Glomerular endothelial cell (primary cell): ENCODE measurements around the gene AK1. TPM values are rescaled to one million over a fixed set of nuclear protein-coding genes. Genes with fewer than 3 reads are reported as not detected.
"Not testable (repeated sequence)": the region's sequence is repeated elsewhere in the genome, so short reads cannot be mapped to it uniquely, and the experiment has no call there.

Experiments
- DNase-seq: peaks from one replicate; pipeline ENCODE4 v3.0.0-alpha.2; 2011; ENCODE audit warnings: low read depth, low spot score; ENCODE audit errors: extremely low read depth
- total RNA-seq: library from RNA; depleted of rRNA; stranded (reverse); fragments of >200 nt; gene quantifications from 2 replicates; pipeline ENCODE4 v1.2.3, GENCODE V29; 2015

AK1 gene
- total RNA-seq, 1 donor from 2014 or later, result 88.4 TPM

DNA sequence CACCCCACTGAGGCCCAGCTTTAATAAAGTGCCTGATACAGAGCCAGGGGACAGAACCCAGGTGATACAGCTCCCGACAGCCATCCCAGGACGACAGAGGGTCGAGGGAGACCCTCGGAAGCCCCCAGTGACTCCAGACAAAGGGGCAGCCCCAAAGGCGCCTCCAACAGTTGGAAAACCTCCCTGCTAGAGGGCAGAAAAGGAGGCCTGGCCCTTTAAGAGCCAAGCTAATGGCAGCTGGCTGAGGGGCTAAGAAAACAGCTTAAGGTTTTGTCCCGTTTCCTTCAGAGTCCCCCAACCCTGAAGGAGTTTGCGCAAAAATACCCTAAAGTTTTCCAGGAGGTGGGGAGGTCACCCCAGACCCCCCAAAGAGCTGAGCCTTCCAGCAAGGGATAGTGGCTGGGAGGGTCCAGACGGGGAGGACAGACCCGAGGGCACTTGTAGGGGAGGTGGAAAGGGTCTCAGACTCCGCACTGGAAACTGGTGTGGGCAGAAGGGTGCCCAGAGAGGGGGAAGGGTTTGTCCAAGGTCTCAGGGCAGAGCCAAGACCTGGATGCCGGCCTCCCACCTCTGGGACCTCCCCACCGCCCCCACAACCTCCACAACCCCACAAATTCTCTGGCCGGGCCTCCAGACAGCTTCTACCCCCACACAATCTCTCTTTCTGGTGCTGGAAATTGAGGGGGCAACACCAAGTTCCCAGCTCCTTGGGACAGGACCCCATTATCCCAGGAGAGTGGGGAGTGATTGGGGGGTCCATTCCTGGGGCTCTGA lies 8.2 kb upstream of the AK1 start:
- DNase-seq, result no peak

DNA sequence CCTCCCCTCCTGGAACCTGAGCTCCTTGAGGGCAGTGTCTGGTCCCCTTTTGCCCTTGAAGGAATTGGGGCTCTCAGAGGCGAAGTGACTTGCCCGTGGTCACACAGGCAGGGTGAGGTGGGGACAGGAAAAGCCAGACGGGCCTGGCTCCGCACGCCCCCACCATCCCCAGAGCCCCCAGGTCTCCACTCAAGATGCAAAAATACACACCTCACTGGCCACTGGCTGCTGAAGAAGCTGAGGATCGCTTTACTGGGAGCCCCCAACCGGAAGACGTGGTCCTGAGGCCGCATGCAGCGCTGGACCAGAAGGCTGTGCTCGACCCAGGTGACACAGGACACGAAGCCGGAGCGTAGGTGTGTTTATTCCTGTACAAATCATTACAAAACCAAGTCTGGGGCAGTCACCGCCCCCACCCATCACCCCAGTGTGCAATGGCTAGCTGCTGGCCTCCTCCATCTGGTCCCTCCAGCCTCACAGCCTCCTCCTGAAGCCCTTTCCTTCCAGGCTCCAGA lies 7.6 kb upstream of the AK1 start:
- no peak for DNase-seq

DNA sequence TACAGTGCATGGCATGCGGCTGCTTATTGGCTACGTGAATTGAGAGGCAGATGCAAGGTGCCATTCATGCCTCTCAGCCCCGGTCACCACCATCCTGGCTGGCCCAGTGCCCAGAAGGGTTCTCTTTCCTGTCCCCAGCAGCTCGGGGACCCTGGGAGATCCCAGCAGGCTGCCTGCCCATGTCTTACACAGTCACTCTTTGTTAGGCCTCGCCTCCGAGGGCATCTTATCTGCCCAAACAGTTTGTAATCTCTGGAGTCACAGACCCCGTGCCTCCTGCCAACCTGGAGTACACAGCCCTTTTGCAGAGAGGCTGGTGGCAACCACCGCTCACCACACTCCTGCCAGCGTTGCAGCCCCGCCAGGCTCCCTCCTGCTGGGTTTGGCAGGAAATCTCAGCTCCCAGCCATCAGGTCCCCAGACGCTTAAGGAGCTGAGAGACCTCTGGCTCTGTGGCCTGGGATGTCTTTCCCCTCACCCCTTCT lies 7.0 kb upstream of the AK1 start:
- DNase-seq, result no peak

DNA sequence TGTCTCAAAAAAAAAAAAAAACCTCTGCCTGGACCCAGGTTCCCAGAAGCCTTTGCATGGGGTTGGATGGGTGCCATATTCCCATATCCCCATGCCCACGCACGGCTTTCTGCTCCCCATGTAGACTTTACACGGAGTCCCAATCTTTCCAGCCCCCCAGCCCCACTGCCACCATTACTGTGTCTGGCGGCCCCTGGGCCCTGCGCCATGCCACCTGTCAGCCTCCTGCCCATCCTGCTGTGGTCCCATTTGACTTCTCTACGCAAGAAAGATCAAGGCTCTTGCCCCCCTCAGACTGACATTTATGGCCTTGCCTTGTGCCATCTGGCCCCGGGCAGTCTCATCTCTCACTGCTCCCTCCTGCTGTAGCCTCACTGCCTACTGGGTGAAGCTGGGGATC lies 6.5 kb upstream of the AK1 start:
- no peak for DNase-seq

DNA sequence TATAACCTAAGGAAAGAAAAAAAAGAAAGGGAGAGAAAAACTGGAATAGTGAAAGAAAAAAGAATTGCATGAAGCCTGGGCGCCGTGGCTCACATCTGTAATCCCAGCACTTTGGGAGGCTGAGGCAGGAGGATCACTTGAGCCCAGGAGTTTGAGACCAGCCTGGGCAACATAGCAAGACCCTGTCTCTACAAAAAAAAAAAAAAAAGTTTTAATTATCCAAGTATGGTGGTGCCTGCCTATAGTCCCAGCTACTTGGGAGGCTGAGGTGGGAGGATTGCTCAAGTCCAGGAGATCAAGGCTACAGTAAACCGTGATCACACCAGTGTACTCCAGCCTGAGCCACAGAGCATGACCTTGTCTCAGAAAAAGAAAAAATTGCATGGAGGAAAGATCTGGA lies 4.2 kb upstream of the AK1 start:
- not testable (repeated sequence) for DNase-seq

DNA sequence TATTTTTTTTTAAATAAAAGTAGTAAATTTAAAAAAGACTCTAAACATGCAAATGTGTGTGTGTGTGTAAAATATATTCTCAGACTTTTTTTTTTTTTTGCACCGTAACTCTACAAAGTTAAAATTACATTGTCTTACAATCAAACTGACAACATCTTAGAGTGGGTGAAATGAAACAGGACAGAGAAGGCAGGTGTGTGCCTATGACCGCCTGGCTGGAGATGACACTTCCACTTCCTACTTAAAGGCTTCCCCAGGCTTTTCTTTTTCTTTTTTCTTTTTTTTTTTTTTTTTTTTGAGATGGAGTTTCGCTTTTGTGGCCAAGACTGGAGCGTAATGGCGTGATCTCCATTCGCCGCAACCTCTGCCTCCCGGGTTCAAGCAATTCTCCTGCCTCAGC lies 2.7 kb upstream of the AK1 start:
- no peak for DNase-seq

DNA sequence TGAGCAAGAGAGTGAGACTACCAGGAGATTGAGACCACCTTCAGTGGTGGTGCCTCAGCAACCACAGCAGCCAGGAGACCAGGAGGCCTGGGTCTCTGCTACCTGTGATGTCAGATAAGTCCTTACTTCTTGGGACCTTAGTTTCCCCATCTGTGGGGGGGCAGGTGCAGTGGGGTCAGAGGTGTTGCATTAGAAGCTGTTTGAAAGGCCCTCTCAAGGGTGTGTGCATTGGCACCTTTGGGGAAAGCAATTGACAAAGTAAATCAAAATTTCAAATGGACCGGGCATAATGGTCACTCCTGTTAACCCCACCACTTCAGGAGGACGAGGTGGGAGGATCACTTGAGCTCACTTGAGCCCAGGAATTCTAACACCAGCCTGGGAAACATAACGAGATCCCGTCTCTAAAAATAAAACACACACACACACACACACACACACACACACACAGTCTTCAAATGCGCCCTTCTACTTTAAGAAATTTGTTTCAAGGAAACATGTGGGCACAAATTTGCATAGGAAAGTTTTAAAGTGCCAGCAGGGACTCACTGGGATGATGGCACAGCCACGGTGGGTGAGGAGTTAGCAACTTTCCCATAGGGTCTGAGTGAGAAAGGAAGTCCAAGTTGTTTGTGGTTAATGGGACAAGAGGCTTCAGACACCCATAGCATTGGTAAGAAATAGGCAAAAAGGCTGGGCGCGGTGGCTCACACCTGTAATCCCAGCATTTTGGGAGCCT lies 1.3 kb upstream of the AK1 start:
- DNase-seq, result no peak

DNA sequence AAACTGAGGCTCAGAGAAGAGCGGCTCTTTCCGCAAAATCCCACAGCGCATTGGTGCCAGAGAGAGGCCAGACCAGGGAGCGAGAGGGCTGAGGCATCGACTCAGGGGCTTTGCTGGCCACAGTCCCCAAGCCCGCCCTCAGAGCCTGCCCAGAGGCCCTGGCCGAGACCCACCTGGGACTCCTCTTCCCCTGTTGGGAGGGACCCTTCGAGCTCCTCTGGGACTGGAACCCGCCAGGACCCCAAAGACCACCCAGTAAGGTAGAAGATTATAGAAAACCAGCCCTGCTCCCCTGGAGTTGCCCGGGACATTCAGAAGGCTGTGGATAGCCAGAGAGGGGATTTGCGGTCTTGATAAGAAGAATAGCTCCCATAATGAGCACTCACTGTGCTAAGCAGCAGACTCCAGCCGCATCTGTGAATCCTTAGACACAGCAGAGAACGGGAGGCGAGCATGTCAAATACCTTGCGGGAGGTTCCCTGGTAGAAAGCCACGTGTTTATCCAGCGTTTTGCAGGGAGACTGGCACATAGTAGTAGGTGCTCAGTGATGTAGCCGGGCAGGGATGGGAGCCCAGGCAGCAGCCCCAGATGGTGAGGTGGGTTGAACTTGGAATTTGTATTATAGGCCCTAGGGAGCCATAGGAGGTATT lies 651 bp upstream of the AK1 start:
- DNase-seq, result no peak

DNA sequence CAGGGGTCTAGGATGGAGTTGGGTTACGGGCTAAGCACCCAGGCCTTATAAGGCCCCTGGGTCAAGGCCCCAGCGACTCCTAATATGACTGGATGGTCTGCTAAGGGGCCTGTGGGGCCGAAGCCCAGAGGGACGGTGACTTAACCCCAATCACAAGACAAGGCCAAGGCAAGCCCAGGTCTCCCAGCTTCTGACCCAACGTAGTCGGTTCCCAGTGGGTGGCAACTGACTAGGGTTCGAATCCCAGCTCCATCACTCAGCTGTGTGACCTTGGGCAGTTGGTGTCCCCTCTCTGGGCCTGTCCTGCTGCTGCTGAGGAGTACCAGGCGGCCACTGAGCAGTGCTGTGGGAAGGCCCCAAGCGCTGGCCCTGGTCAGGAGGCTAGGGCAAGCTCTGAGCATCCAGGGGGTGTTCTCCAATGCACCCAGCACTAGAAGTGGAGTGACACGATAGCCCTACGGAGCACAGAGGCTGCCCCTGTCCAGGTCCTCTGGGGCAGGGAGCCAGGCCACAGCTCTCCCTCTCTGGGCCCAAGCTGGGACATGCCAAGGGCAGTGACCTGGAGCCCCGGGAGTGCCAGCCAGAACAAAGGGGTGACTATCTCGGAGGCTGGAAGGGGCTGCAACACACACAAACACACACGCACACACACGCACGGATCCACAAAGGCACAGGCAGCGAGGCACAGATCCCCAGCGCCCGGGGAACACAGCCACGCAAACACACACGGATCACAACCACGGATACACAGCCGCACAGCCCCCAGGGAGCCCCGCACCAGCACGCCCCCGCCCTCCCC lies 512 bp downstream of the AK1 start:
- no peak for DNase-seq

DNA sequence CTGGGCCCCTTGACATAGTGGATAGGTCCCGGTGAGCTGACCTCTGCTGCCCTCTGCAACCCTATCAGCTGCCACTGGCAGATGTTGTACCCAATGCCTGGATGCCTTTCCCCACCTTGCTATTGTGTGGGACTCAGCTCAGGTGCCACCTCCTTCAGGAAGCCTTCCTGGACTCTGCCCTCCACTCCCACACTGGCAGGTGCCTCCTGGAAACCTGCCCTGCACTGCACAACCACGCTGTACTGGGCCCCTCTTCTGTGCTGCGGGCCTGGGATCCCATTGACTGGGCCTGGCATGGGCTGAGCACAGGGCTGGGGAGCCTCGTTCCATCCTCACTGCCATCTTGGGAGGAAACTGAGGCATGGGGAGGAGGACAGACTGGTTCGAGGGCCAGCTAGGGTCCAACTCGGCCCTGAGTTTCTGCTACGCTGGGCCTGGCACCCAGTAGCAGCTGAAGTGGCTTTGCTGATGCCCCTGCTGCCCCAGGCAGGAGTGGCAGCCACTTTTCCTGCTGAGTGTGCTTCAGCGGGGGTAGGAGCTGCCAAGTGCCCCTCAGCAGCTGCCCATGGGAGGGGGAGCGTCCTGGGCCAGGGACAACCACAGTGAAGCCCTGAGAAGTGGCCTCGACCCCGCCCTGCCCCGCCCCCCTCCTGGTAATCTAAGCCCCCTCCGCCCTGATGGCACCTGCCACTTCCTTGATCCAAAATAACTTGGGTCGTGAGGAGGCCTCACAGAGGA lies 1.3 kb downstream of the AK1 start:
- DNase-seq, result no peak

DNA sequence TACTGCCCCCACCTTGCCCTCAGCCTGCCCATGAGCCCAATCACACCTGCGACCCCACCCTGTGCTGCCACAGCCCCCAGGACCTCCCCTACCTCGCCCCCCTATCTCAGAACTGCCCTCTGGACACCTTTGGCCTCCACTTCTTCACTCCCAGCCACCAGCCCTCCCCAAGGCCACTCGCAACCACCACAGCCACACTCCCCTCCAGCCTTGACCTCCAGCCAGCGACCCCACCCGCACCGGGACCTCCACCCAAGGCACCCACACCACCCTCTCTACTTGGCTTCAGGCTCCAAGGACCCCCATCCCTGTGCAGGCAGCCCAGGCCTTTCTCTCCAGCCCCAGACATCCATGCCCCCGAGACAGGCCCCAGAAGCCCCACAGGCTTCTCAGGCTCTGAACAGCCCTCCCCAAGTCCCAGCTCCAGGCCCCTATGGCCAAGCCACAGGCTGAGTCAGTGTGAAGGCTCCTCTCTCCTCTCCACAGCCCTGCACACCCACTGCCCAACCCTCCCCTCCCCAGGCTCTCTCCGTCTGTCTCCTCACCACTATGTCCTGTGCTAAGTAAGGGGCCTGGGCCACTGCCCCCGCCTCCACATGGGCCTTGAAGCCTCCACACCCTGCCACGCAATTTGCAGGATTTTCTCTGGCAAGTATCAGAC lies 2.0 kb downstream of the AK1 start:
- DNase-seq, result no peak

DNA sequence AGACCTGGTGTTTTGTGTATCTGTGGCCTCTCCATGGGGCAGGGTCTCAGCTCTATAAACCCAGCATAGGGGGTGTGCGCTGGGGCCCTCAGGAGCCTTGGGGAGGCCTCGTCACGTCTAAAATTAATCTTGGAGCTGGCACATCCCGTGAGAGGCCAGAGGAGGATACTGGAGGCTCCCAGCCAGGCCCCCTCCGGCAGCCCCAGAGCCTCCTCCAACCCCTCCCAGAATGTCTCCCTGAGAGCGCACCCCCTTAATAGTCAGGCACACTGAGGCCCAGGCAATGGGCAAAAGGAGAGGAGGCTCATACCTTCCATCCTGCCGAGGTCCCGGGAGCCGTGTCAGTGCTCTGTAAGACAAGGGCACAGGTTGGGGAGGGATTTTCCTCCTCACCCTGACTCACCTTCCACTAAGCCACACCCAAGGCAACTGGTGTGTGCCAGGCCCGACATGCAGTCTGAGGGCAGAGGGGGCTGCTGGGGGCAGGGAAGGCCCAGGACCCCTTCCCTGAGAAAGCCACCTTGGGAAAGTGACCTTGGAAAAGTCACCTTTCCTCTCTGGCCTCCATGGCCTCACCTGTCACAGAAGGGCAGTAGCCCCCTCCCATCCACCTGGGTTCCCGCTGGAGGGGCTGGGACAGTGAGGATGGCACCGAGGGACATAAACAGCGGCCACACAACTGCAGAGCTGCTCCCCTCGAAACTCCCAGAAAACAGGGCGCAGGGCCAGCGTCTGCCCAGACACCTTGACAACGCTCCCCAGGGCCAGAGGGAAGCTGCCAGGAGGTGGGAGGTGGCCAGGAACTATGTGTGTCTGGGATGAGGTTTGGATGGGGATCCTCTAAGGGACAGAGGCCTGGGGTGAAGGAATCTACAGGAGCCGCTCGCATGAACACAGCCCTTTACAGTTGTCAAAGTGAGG lies 2.9 kb downstream of the AK1 start:
- DNase-seq, result no peak

DNA sequence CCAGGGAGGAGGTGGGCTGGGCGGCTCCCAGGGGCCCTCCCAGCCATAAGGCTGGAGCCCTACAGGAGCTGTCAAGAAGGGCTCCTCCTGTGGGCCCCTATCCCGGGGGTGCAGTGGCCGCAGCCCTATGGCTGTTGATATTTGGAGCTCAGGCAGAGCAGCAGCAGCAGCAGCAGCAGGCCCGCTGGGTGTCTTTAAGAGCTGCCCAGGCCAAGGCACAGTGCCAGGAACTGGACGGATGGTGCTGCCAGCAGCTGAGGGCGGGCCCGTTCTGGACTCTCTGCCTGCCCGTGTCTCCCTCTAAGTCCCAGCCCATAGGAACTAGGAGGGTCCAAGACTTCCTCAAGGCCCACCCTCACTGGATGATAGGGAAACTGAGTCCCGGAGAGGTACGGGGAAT lies 3.6 kb downstream of the AK1 start:
- DNase-seq, result no peak

DNA sequence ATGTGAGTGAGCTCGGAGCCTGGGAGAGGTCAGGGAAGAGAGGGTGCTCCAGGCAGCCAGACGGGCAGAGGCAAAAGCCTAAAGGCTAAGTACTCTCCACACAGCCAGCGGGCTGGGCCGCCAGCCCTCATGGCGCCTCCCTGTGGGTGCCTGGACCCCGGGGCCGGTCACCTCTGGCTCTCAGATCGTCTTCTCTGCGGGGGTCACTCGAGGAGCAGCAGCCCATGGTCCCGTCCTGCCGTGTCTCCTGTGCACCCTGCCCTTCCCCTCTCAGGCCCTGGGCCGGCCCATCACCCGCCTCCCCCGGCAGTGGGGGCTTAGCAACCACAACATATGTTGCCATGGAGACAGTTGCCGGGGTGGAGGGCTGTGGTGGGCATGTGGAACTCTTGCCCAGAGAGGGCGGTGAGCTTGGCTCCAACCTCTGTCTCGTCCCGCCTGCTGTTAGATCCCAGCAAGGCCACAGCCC lies 4.2 kb downstream of the AK1 start:
- DNase-seq, result no peak

DNA sequence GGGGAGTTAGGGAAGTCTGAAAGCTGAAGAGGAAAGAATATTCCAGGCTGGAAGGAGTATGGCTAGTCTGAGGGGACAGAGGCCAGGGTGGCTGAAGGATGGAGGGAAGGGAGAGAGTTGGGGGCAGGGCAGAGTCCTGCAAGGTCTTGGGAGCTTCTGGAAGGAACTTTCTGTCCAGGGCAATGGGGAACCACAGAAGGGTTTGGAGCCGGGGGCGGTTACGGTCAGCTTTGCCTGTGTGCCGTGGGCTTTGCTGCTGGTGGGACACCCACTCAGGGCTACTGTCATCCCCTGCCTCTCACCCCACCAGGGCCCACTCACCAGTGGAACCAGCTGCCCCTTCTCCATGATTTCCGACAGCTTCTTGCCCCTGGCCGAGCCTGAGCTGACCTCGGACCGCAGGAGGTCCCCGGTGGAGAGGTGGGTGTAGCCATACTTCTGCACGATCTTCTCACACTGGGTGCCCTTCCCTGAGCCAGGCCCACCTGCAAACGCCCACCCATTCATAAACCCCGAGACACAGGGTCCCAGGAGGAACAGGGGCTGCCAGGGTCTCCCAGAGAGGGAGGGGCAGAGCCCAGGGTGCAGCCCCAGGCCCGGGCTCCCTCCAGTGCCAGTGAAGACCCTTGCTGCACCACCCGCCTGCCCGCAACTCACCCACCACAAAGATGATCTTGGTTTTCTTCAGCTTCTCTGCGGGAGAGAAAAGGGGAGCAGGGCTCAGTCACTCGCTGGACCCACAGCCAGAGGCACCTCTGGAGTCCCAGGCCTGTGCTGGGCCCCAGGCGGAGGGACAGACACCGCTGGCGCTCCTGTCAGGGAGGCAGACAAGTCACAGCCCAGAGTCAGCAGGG lies 4.9 kb downstream of the AK1 start:
- DNase-seq, result no peak

DNA sequence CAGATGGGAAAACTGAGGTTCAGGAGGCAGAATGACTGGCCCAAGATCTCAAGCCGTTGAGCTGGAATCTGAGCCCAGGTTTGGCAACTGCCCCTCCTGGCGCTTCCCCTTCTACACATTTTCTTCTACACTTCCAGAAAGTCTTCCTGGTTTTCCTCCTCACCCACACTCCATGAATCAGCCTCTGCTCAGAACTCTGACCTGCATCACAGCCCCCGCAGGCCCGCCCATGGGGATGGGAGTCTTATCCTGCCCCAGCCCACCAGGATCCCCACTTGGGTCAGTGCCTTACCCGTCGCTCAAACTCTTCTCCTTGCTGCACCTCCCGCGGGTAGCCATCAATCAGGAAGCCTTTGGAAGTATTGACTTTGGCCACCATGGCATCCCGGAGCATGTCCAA lies 5.9 kb downstream of the AK1 start:
- no peak for DNase-seq

DNA sequence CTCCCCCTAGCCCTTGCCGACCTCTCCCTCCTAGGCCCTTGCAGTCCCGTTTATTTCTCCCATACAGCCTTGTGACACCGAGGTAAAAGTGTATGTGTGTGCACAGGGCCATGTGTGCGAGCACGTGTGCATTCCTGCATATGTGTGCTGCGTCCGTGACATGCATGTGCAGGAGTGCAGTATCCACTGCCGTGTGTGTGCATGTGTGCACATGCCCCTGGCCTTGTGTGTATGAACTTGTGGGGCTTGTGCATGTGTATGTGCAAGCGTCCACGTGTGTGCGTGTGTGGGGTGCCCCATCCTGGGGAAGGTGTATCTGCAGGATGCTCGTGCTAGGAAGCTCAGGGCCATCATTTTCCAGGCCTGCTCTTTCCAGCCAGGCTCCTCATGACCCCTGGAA lies 6.6 kb downstream of the AK1 start:
- no peak for DNase-seq

DNA sequence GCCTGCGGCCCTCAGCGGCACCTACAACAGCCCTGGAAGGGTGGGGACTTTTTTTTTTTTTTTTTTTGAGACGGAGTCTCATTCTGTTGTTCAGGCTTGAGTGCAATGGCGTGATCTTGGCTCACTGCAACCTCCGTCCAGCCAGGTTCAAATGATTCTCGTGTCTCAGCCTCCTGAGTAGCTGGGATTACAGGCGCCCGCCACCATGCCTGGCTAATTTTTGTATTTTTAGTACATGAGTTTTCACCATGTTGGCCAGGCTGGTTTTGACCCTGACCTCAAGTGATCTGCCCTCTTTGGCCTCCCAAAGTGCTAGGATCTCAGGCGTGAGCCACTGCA lies 7.4 kb downstream of the AK1 start:
- not testable (repeated sequence) for DNase-seq
